Ecto neural progenitor cell (in vitro differentiated cells): ENCODE measurements around the gene C6orf120.

Source experiments
- DNase-seq: peaks from one replicate; pipeline ENCODE4 v3.0.0-alpha.2; 2018; ENCODE audit warnings: low spot score

Gene C6orf120

GRCh38 chr6:169701954-169702839 lies at the start of gene C6orf120, which contains the start of gene WDR27:
Gene C6orf120 (plus strand): TSS chr6:169702126. CDS start chr6:169702460, 334 bp downstream.
Gene WDR27 (minus strand): TSS chr6:169702029. CDS start chr6:169689005, 13,024 bp downstream.
- peak; percentile 96 for DNase-seq

- DNase-seq, result no peak
Observed at GRCh38 chr6:169652896-169653295, 49.0 kb upstream of the C6orf120 start.

GRCh38 chr6:169653691-169654090 lies 48.2 kb upstream of the C6orf120 start:
- no peak for DNase-seq

GRCh38 chr6:169654598-169655391 lies 47.1 kb upstream of the C6orf120 start:
- DNase-seq, result no peak

- DNase-seq, result no peak
Observed at GRCh38 chr6:169656546-169657283, 45.2 kb upstream of the C6orf120 start.

- no peak for DNase-seq
Observed at GRCh38 chr6:169657284-169657610, 44.7 kb upstream of the C6orf120 start.

- no peak for DNase-seq
Observed at GRCh38 chr6:169659820-169660610, 41.9 kb upstream of the C6orf120 start.

GRCh38 chr6:169660751-169661390 lies 41.1 kb upstream of the C6orf120 start:
- no peak for DNase-seq

- DNase-seq, result no peak
Observed at GRCh38 chr6:169661391-169661756, 40.6 kb upstream of the C6orf120 start.

GRCh38 chr6:169663468-169663867 lies 38.5 kb upstream of the C6orf120 start:
- no peak for DNase-seq

GRCh38 chr6:169664227-169664626 lies 37.7 kb upstream of the C6orf120 start:
- no peak for DNase-seq

GRCh38 chr6:169665289-169665688 lies 36.6 kb upstream of the C6orf120 start:
- DNase-seq, result no peak

- DNase-seq, result no peak
Observed at GRCh38 chr6:169666441-169666840, 35.5 kb upstream of the C6orf120 start.

- DNase-seq, result no peak
Observed at GRCh38 chr6:169667716-169668115, 34.2 kb upstream of the C6orf120 start.

GRCh38 chr6:169668203-169668847 lies 33.6 kb upstream of the C6orf120 start:
- DNase-seq, result no peak

GRCh38 chr6:169669147-169669546 lies 32.8 kb upstream of the C6orf120 start:
- DNase-seq, result no peak

- no peak for DNase-seq
Observed at GRCh38 chr6:169669889-169670288, 32.0 kb upstream of the C6orf120 start.

GRCh38 chr6:169671563-169671962 lies 30.4 kb upstream of the C6orf120 start:
- no peak for DNase-seq

GRCh38 chr6:169675011-169675410 lies 26.9 kb upstream of the C6orf120 start:
- DNase-seq, result no peak

GRCh38 chr6:169677096-169677495 lies 24.8 kb upstream of the C6orf120 start:
- DNase-seq, result no peak

GRCh38 chr6:169678342-169678741 lies 23.6 kb upstream of the C6orf120 start:
- DNase-seq, result no peak
